Natural killer cell (primary cell): ENCODE data around the gene HARBI1. TPM values are rescaled to one million over a fixed set of nuclear protein-coding genes. Genes with fewer than 3 reads are reported as not detected.

Experiments
- ATAC-seq, 3 donors: fragments of 150-1000 bp in 2 of 3; fragments of 200-7000 bp in 1 of 3; cut with Tn5 transposase; 1 replicate in 1 of 3; 2 replicates in 2 of 3; pipeline ENCODE4 v1.10.0; 2021; ENCODE audit warnings: mild to moderate bottlenecking in 2 of 3, moderate library complexity in 2 of 3
- DNase-seq, 2 donors: peaks; one replicate each; pipeline versions ENCODE4 v3.0.0 to v3.0.0-alpha.2; 2013 to 2021; ENCODE audit warnings: mixed read lengths in 1 of 2
- H3K27ac ChIP-seq: one replicate; pipeline ENCODE4 v1.5.1; 2013; ENCODE audit warnings: mild to moderate bottlenecking, low read length
- H3K27me3 ChIP-seq: one replicate; pipeline ENCODE4 v1.6.1; 2013; ENCODE audit warnings: low read length; ENCODE audit not compliant: control insufficient read depth, insufficient read depth
- H3K36me3 ChIP-seq: one replicate; pipeline ENCODE4 v1.6.1; 2013; ENCODE audit warnings: low read length; ENCODE audit not compliant: control insufficient read depth, insufficient read depth
- H3K4me1 ChIP-seq: one replicate; pipeline ENCODE4 v1.6.1; 2013; ENCODE audit warnings: low read length; ENCODE audit not compliant: control insufficient read depth, insufficient read depth
- H3K4me3 ChIP-seq: one replicate; pipeline ENCODE4 v1.5.1; 2013; ENCODE audit warnings: low read length
- H3K9me3 ChIP-seq: one replicate; pipeline ENCODE4 v1.6.1; 2013; ENCODE audit warnings: low read length; ENCODE audit not compliant: control insufficient read depth, insufficient read depth
- H3K27ac Mint-ChIP-seq, 2 donors: one replicate each; pipeline ENCODE4 v1.8.0; 2022; ENCODE audit warnings: mild to moderate bottlenecking in 2 of 2, mixed read lengths in 2 of 2, moderate library complexity in 1 of 2
- H3K27me3 Mint-ChIP-seq, 2 donors: one replicate each; pipeline ENCODE4 v1.8.0; 2022; ENCODE audit warnings: low read depth in 2 of 2, mixed read lengths in 2 of 2
- H3K36me3 Mint-ChIP-seq: one replicate; pipeline ENCODE4 v1.8.0; 2022; ENCODE audit warnings: mixed read lengths
- H3K4me1 Mint-ChIP-seq, 2 donors: one replicate each; pipeline ENCODE4 v1.8.0; 2022; ENCODE audit warnings: mixed read lengths in 2 of 2
- H3K4me3 Mint-ChIP-seq: one replicate; pipeline ENCODE4 v1.8.0; 2022; ENCODE audit warnings: mild to moderate bottlenecking, moderate library complexity, mixed read lengths
- H3K9me3 Mint-ChIP-seq, 2 donors: one replicate each; pipeline ENCODE4 v1.8.0; 2022; ENCODE audit warnings: mixed read lengths in 2 of 2
- WGBS: methylation state at CpG from one replicate; pipeline ENCODE4 v1.1.7; 2013; ENCODE audit warnings: missing lambda C conversion rate; ENCODE audit not compliant: insufficient coverage; 5-methylcytosine and 5-hydroxymethylcytosine counted together
- intact Hi-C: fragments of 100-400 bp; cut with micrococcal nuclease; formaldehyde crosslinking; loops from one replicate; pipeline ENCODE4 v1.14.2; 2022
- total RNA-seq, 4 donors: library from RNA; stranded (reverse); fragments of 120-200 nt in 1 of 4; gene quantifications; one replicate each; pipeline versions ENCODE4 v1.2.3 to v1.2.4, GENCODE V29; 2013 to 2022
- TF ChIP-seq, protein P1 (sequence below): fragments of 200-600 bp; IDR thresholded peaks from one replicate; pipeline ENCODE4 v1.8.0; 2022; ENCODE audit warnings: antibody characterized with exemption

The HARBI1 gene
- total RNA-seq, 3 donors from 2014 or later (not counting 1 experiment from before 2014, with no cell fraction given), result 9.9 to 16.8 (median 12.7) TPM

DNA sequence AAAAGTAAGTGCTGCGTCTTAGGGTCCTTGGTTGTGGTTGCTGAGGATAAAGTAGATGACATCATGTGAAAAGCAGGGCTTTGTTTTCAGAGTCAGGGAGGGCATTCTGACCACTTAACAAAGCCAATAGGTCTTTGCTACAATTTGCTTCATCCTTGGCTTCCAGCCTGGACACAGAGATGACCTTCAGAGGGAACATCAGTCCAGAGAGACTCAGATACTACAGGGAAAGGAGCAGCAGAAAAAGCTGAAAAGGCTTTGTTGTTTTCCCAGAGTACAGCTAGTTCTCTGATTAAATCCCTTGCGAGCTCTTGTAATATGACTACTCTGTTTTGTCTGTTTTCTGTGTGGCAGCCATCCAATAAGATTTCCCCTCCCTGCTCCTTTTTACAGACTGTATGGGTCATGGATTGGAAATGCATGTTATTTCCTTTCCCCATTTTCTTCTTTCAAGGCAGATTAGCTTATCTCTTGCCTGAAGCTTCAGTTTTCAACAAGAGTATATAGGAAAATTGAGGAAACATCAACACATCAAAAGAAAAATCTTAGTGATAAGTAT lies 32.2 kb upstream of the HARBI1 start:
- Mint-ChIP-seq H3K4me1 (no peaks in the 10 kb centered on the region), H3K27ac (no peak overlapping the region), H3K36me3 (peaks cover 23% of the 10 kb centered on the region), H3K4me3 (no peak overlapping the region), H3K27me3 (no peaks in the 10 kb centered on the region), H3K9me3 (no peaks in the 10 kb centered on the region)
- intact Hi-C loops, result no loop called here
- TF ChIP-seq, protein P1, sequence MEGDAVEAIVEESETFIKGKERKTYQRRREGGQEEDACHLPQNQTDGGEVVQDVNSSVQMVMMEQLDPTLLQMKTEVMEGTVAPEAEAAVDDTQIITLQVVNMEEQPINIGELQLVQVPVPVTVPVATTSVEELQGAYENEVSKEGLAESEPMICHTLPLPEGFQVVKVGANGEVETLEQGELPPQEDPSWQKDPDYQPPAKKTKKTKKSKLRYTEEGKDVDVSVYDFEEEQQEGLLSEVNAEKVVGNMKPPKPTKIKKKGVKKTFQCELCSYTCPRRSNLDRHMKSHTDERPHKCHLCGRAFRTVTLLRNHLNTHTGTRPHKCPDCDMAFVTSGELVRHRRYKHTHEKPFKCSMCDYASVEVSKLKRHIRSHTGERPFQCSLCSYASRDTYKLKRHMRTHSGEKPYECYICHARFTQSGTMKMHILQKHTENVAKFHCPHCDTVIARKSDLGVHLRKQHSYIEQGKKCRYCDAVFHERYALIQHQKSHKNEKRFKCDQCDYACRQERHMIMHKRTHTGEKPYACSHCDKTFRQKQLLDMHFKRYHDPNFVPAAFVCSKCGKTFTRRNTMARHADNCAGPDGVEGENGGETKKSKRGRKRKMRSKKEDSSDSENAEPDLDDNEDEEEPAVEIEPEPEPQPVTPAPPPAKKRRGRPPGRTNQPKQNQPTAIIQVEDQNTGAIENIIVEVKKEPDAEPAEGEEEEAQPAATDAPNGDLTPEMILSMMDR, result no peak
- ATAC-seq (no peak), DNase-seq (no peak)
- H3K27me3 ChIP-seq, result no peaks in the 10 kb centered on the region
- no peak overlapping the region for H3K27ac ChIP-seq
- 100% methylated on average over 2 of the region's 2 CpGs for WGBS
- no peak overlapping the region for H3K4me3 ChIP-seq
- H3K4me1 ChIP-seq, result no peaks in the 10 kb centered on the region
- no peaks in the 10 kb centered on the region for H3K9me3 ChIP-seq
- peaks cover 78% of the 10 kb centered on the region for H3K36me3 ChIP-seq

DNA sequence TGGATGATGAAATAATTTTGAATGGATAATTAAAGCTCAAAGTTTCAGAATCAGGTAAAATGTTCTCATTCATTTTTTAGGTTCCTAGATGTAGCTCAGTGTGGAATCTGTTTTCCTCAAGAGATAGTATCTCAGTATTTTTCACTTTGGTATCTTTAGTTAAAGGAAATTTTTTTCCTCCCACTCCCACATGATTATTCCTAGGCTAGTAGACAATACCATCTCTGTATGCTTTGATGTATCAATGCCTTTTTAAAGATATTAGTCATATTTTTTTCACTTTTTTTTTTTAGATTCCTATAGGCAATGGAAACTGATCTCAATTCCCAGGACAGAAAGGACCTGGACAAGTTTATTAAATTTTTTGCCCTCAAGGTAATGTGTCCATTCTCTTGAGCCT lies 27.0 kb upstream of the HARBI1 start:
- peak overlapping the region in 1 of 2 donors; percentile 75 for H3K27ac Mint-ChIP-seq
- H3K36me3 Mint-ChIP-seq, result peaks cover 6% of the 10 kb centered on the region
- Histone ChIP-seq H3K4me3 (no peak overlapping the region), H3K27me3 (no peaks in the 10 kb centered on the region), H3K4me1 (no peaks in the 10 kb centered on the region), H3K9me3 (no peaks in the 10 kb centered on the region), H3K27ac (no peak overlapping the region), H3K36me3 (peaks cover 47% of the 10 kb centered on the region)
- H3K4me1 Mint-ChIP-seq, result peaks cover 14 to 26% of the 10 kb centered on the region in 2 donors
- no peak for DNase-seq
- no peak overlapping the region for H3K4me3 Mint-ChIP-seq
- TF ChIP-seq, protein P1, result no peak
- intact Hi-C loops, result no loop called here
- H3K9me3 Mint-ChIP-seq, result peaks cover 0 to 4% of the 10 kb centered on the region in 2 donors
- H3K27me3 Mint-ChIP-seq, result no peaks in the 10 kb centered on the region
- ATAC-seq, result no peak

DNA sequence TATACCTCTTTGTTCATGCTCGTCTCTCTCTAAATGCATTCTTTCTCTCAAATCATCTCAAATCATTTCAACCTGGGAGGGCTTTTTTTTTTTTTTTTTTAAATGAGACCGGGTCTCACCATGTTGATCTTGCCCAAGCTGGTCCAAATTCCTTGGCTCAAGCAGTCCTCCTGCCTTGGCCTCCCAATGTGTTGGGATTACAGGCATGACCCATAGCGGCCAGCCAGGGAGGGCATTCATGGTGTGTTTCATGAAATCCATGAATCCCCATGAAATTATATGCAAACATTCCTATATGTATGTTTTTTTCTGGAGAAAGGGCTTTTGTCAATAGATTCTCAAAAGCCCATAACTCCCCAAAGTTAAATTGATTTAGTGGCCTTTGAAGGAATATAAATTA lies 26.5 kb upstream of the HARBI1 start:
- Mint-ChIP-seq H3K4me1 (peaks cover 16 to 28% of the 10 kb centered on the region in 2 donors), H3K9me3 (peaks cover 0 to 4% of the 10 kb centered on the region in 2 donors), H3K4me3 (no peak overlapping the region), H3K27me3 (no peaks in the 10 kb centered on the region), H3K36me3 (peaks cover 6% of the 10 kb centered on the region), H3K27ac (peak overlapping the region; percentile 66 to 75)
- Histone ChIP-seq H3K27me3 (no peaks in the 10 kb centered on the region), H3K4me3 (no peak overlapping the region), H3K36me3 (peaks cover 47% of the 10 kb centered on the region), H3K4me1 (no peaks in the 10 kb centered on the region), H3K27ac (no peak overlapping the region), H3K9me3 (no peaks in the 10 kb centered on the region)
- no peak for ATAC-seq
- 100% methylated on average over 2 of the region's 3 CpGs for WGBS
- DNase-seq, result no peak
- TF ChIP-seq, protein P1, result no peak
- intact Hi-C loops, result no loop called here
